Activated naive CD4-positive, alpha-beta T cell treated with anti-CD3 and anti-CD28 coated beads, Interleukin-2, amount 50 U/mL, for 72 hours (primary cell): ENCODE data around the gene FBXO42. TPM values are rescaled to one million over a fixed set of nuclear protein-coding genes. Genes with fewer than 3 reads are reported as not detected.
A peak's percentile ranks its signal among the peaks of the same experiment; 100 is the strongest.

Experiments used
- ATAC-seq, 2 donors: fragments of 150-1000 bp; cut with Tn5 transposase; 2 replicates each; pipeline ENCODE4 v1.10.0; 2021; ENCODE audit warnings: mild to moderate bottlenecking in 2 of 2, moderate library complexity in 2 of 2
- DNase-seq, 2 donors: peaks; one replicate each; pipeline ENCODE4 v3.0.0; 2021 to 2022; ENCODE audit warnings: low spot score in 2 of 2
- H3K27ac Mint-ChIP-seq, 2 donors: one replicate each; pipeline ENCODE4 v1.8.0; 2022; ENCODE audit warnings: mild to moderate bottlenecking in 2 of 2, mixed read lengths in 2 of 2
- H3K36me3 Mint-ChIP-seq, 2 donors: one replicate each; pipeline ENCODE4 v1.8.0; 2022; ENCODE audit warnings: mixed read lengths in 2 of 2
- H3K9me3 Mint-ChIP-seq, 2 donors: one replicate each; pipeline ENCODE4 v1.8.0; 2022; ENCODE audit warnings: mixed read lengths in 2 of 2
- total RNA-seq, 2 donors: library from RNA; stranded (reverse); gene quantifications; one replicate each; pipeline ENCODE4 v1.2.3, GENCODE V29; 2022

The FBXO42 gene
- total RNA-seq, 2 donors from 2014 or later: 12.6 to 23.4 TPM

DNA sequence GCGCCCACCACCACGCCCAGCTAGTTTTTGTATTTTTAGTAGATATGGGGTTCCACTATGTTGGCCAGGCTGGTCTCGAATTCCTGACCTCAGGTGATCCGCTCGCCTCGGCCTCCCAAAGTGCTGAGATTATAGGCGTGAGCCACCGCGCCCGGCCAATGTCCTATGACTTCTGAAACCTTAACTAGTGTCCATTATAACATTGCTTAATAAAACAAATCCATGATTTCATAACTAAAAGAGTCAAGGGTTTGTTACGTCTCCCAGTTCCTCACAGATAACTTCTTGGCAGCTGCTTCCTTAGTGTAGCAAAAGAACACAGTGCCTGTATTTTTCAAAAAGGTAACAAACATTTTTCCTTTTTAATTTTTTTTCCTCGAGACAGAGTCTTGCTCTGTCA is 53.6 kb downstream of the FBXO42 start:
- no peak overlapping the region for H3K27ac Mint-ChIP-seq
- DNase-seq (no peak), ATAC-seq (no peak)
- peaks cover 7 to 10% of the 10 kb centered on the region in 2 donors for H3K36me3 Mint-ChIP-seq
- H3K9me3 Mint-ChIP-seq: no peaks in the 10 kb centered on the region

DNA sequence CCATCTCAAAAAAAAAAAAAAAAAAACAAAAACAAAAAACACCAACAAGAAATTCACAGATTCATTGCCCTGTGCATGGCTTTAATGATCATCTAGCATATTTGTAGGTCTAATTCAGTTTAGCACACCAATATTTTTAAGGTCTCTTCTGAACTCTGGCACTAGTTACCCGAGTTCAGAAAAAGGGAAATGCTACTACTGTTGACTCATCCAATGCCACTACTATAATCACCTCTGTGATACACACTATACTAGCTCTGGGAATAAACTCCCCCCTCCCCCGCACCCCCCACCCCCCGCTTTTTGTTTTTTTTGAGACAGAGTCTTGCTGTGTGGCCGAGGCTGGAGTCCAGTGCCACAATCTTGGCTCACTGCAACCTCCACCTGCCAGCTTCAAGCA is 55.6 kb downstream of the FBXO42 start:
- peaks cover under 1 to 7% of the 10 kb centered on the region in 2 donors for H3K36me3 Mint-ChIP-seq
- DNase-seq: no peak
- no peaks in the 10 kb centered on the region for H3K9me3 Mint-ChIP-seq
- ATAC-seq: no peak
- no peak overlapping the region for H3K27ac Mint-ChIP-seq

DNA sequence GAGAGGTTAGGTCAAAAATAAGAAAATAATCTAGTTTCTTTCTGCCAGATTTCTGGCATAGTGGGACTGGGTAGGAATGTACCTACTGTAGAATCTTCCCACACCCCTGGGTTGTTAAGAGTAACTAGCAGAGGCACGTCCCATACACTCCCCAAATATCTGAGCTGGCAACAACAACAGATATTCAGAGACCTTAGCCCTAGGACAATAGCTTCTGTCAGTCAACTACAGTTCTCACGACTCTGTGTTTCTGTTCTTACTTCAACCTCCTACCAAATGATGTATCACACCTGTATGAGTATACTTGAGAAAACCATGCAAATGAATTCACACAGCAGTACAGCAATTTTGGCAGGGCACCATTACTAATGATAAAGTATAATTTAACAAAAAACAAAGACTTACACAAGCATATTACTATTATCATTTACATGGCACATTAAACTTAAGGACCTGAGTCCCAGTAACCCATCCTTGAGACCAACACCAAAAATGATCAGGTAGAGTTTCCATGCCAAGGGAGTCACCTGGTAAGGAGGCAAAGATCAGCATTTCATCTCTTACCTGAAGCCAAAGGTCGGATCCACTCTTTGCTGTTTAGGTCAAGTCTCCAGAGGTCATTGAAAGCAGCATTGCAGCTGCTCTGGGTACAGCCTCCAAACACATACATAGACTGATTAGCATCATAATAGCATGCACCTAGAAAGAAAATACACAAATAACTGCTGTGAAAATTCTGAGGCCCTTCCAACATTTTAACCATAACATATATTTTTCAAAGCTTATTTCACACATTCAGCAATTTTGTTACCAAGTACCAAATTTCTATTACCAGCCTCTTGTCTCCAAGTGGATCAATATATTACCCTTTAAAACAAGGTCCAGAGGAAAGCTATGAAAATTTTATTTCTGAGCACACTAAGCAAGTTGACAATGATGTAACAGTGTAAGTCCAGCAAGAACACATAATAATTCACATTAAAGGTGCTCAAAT is 57.8 kb downstream of the FBXO42 start:
- ATAC-seq (no peak), DNase-seq (no peak)
- H3K9me3 Mint-ChIP-seq: no peaks in the 10 kb centered on the region
- peak overlapping the region in 1 of 2 donors; percentile 56 for H3K27ac Mint-ChIP-seq
- H3K36me3 Mint-ChIP-seq: peaks cover 0 to 7% of the 10 kb centered on the region in 2 donors

DNA sequence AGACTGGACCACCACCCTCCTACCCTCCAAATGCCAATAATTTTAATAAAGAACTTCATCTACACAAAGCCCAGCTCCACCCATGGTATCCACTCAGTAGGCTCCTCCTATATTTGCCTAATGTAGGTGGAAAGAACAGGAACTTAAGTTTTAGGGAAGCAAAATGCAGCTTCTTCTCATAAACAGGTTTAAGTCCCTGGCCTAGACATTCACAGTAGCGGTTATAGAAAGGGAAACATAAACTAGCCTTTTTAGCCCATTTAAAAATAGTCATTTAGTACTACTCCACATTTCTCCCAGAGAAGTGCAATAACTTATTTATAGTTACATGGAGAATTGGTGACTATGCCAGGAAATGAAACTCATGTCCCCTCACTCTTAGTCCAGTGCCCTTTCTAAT is 58.7 kb downstream of the FBXO42 start:
- H3K27ac Mint-ChIP-seq: peak overlapping the region in 1 of 2 donors; percentile 86
- DNase-seq (no peak), ATAC-seq (no peak)
- H3K9me3 Mint-ChIP-seq: no peaks in the 10 kb centered on the region
- peaks cover 0 to 7% of the 10 kb centered on the region in 2 donors for H3K36me3 Mint-ChIP-seq

DNA sequence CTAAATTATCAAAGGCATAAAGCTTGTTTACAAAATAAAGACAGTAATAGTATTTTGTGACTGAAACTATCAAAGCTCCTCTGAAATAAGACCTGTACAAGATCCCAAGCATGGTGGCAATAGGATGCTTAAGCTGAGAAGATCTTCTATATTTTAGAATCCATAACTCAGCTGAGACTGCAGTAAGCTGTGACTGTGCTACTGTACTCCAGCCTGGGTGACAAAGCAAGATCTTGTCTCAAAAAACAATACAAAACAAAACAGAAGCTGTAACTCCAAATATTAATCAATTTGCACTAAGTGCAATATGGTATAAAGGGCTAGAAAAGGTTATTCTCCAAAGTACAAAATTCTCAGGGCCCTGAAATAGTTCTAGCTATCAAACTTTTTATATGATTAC is 59.5 kb downstream of the FBXO42 start:
- no peak for ATAC-seq
- no peaks in the 10 kb centered on the region for H3K9me3 Mint-ChIP-seq
- peaks cover 0 to 7% of the 10 kb centered on the region in 2 donors for H3K36me3 Mint-ChIP-seq
- no peak overlapping the region for H3K27ac Mint-ChIP-seq
- no peak for DNase-seq

DNA sequence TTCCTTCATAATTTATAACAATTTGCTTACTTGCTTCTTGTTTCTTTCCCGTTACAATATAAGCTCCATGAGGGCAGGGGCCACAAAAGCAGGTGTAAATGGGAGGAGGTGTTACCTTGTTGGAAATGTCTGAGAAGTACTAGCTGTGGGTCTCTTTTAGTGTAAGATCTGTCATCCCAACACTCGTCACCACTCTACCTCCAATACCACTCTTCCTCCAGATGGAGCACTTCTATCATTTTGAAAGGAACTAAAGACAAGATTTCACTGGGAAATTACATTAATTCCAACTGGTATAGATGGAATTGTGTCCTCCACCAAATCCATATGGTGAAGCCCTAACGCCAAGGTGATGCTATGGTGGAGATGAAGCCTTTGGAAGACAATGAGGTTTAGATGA is 62.3 kb downstream of the FBXO42 start:
- no peak overlapping the region for H3K27ac Mint-ChIP-seq
- H3K36me3 Mint-ChIP-seq: peaks cover 0 to 5% of the 10 kb centered on the region in 2 donors
- DNase-seq (no peak), ATAC-seq (no peak)
- H3K9me3 Mint-ChIP-seq: no peaks in the 10 kb centered on the region

DNA sequence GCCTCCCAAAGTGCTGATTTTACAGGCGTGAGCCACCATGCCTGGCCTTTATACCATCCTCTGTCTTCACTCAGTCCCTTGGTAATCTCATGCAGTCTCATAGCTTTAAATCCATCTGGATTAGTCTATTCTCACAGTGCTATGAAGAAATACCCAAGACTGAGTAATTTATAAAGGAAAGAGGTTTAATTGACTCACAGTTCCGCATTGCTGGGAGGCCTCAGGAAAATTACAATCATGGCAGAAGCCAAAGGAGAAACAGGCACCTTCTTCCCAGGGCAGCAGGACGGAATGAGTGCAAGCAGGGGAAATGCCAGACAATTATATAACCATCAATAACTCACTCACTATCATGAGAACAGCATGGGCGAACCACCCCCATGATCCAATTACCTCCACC is 66.2 kb downstream of the FBXO42 start:
- Mint-ChIP-seq H3K9me3 (no peaks in the 10 kb centered on the region), H3K27ac (no peak overlapping the region), H3K36me3 (peaks cover 0 to 6% of the 10 kb centered on the region in 2 donors)
- no peak for ATAC-seq
- no peak for DNase-seq

DNA sequence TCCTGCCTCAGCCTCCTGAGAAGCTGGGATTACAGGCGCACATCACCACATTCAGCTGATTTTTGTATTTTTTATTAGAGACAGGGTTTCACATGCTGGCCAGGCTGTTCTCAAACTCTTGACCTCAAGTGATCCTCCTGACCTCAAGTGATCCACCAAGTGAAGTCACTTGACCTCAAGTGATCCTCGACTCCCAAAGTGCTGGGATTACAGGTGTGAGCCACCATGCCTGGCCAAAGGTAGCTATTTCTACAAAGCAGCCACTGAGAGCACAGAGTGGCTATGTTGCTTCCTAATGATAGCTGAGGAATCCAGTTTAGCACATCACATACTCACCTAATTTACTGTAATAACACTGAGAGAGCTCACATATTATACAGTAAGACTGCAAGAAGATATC is 70.5 kb downstream of the FBXO42 start:
- no peak for ATAC-seq
- peaks cover 0 to 6% of the 10 kb centered on the region in 2 donors for H3K36me3 Mint-ChIP-seq
- no peak for DNase-seq
- H3K27ac Mint-ChIP-seq: peak overlapping the region in 1 of 2 donors; percentile 50
- no peaks in the 10 kb centered on the region for H3K9me3 Mint-ChIP-seq

DNA sequence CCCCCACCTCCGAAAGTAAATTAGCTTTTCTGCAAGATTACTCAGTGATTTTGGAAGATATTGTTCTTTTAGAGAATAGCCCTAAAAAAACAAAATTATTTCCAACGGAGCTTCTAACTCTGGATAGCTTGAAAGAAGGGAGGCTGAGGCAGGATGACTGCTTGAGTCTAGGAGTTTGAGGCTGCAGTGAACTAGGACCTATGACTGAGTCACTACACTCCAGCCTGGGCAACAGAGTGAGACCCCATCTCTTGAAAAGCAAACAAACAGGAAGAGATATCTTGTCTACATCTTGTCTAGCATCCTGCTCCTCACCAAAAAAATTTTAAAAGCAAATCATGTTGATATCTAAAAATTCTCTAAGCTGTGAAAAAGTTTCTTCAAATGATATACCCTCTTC is 73.1 kb downstream of the FBXO42 start:
- Mint-ChIP-seq H3K9me3 (no peaks in the 10 kb centered on the region), H3K27ac (no peak overlapping the region), H3K36me3 (peaks cover 0 to 3% of the 10 kb centered on the region in 2 donors)
- ATAC-seq (no peak), DNase-seq (no peak)

DNA sequence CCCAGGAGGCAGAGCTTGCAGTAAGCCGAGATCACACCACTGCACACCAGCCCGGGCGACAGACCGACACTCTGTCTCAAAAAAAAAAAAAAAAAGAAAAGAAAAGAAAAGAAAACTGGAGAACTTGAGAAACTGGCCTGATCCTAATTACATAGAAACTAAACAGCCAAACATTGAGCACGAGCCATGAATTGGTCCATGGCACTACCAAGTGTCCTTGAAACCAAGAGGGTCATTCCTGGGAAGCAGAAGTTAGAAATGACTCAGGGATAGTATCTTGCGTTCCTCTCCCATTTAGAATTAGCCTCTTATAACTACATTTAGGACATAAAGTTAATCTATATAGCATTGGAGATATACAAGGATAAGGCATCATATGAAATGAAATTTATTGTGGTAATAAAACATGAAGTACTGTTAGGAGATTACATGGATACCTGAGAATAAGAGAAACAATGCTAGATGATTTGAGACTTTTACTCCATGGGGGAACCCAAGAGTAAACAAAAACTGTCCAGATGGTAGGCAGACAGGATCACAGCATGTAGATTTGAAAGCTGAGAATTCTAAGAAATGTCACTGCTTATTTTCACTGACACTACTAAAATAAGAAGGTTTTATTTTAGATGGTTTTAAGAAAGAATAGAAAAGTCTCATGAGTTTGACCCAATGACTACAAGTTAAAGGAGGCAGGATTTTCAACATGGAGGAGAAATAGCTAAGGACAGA is 75.8 kb downstream of the FBXO42 start:
- no peaks in the 10 kb centered on the region for H3K36me3 Mint-ChIP-seq
- no peak for DNase-seq
- no peaks in the 10 kb centered on the region for H3K9me3 Mint-ChIP-seq
- ATAC-seq: no peak
- H3K27ac Mint-ChIP-seq: no peak overlapping the region

DNA sequence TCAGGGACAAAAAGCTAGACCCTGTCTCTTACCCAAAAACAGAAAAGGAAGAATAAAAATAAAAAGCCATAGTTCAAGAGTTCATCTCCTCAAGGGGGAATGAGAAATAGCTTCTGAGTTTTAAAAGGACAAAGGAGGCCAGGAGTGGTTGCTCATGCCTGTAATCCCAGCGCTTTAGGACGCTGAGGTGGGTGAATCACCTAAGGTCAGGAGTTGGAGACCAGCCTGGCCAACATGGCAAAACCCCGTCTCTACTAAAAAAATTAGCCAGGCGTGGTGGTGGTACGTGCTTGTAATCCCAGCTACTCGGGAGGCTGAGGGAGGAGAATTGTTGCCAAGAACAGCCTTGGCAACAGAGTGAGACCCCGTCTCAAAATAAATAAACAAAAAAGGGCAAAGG is 76.7 kb downstream of the FBXO42 start:
- no peak for ATAC-seq
- Mint-ChIP-seq H3K9me3 (no peaks in the 10 kb centered on the region), H3K27ac (no peak overlapping the region), H3K36me3 (no peaks in the 10 kb centered on the region)
- no peak for DNase-seq

DNA sequence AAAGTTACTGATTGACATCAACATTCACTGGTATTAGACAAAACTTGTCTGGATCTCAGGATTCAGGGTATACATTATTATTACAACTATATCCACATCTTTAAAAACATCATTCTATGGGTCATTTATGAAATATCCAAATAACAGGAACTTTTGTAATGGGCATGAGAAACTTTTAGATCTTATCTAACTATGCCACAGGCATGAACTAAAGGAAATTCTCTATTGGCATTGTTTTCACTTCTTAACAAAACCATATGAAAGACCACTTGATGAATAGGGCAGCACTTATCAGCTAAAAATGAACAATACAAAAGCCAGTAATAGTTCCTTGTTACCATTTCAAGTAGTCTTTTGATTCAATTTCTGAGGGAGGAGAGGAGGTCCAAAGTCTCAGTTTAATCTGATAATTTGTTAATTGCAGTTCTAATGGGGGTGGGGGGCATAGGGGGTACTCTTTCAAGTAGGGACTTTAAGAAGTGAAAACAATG is 84.5 kb downstream of the FBXO42 start:
- DNase-seq: no peak
- no peak for ATAC-seq
- Mint-ChIP-seq H3K9me3 (no peaks in the 10 kb centered on the region), H3K36me3 (no peaks in the 10 kb centered on the region), H3K27ac (peak overlapping the region in 1 of 2 donors; percentile 2)

DNA sequence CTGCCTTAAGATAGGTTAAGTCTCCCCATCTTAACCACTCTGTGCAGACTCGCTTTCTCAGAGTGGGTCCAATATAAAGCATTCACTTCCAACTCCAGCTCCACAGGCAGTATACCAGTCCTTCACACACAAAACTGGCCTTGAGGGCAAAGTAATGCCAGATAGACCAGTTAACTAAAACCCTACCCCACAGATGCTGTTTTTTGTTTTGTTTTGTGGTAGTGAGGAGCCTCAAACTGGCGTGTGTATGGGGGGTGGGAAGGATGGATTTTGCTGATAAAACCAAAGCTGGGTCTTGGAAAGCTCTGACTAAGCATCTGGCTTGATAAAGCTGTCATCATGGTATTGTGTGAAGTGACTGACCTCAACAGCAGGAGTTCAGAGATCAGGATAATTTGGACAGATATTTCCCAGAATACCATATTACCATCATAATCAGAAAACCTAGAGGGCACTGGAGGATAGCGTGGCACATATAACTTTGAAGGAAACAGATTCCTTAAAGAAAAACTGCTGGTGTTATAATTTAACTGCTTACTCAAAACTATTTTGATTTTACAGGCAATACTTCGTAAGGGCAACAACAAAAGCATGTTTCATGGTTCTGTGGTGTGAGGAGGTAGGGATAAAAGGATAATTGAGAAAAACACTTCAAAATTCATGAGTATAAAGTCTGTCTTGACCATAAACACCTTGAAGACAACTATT is 85.7 kb downstream of the FBXO42 start:
- DNase-seq (no peak), ATAC-seq (no peak)
- H3K9me3 Mint-ChIP-seq: no peaks in the 10 kb centered on the region
- H3K27ac Mint-ChIP-seq: no peak overlapping the region
- no peaks in the 10 kb centered on the region for H3K36me3 Mint-ChIP-seq

DNA sequence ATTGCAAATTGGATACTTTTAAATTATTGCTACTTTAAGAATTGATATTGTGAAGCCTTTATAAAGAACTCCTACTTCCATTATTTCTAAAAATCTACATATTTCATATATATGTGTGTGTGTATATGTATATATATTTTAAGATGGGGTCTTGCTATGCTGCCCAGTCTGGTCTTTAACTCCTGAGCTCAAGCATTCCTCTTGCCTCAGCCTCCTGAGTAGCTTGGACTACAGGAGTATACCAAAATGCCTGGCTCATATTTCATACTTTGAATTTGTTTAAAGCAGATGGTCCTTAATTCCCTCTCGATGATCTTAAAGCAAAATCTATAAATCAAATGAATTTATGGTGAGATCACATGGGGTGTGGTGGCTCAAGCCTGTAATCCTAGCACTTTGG is 90.2 kb downstream of the FBXO42 start:
- H3K27ac Mint-ChIP-seq: no peak overlapping the region
- DNase-seq: no peak
- H3K36me3 Mint-ChIP-seq: no peaks in the 10 kb centered on the region
- ATAC-seq: no peak
- no peaks in the 10 kb centered on the region for H3K9me3 Mint-ChIP-seq

DNA sequence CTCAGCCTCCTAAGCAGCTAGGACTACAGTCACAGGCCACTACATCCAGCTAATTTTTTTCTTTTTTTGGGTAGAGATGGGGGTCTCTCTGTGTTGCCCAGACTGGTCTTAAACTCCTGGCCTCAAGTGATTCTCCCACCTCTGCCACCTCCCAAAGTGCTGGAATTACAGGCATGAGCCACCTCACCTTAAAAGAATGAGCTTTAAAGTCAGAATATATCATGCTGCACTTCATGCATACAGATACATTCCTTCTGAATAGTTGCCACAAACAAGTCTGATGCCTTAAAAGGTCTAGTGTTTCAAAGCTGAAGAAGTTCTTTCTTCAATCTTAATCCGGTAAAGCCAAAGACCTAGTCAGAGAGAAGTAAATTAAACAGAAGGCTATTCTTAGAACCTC is 91.5 kb downstream of the FBXO42 start:
- ATAC-seq: no peak
- no peak for DNase-seq
- Mint-ChIP-seq H3K9me3 (no peaks in the 10 kb centered on the region), H3K27ac (peak overlapping the region in 1 of 2 donors; percentile 24), H3K36me3 (no peaks in the 10 kb centered on the region)

DNA sequence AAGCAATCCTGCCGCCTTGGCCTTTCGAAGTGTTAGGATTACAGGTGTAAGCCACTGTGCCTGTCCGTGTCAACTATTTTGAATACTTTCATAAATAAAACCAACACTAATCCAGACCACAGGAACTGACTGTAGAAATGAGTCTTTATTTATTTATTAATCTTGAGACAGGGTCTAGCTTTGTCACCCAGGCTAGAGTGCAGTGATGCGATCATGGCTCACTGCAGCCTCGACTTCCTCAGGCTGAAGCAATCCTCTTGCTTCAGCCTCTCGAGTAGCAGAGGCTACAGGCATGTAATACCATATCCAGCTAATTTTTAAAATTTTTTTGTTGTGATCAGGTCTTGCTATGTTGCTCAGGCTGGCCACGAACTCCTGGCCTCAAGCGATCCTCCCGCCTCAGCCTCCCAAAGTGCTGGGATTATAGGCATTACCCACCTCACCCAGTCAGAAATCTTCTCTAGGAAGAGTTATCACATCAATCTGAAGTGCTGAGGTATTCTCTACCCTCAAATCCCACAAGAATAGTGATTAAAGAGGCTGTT is 93.6 kb downstream of the FBXO42 start:
- ATAC-seq (no peak), DNase-seq (no peak)
- no peaks in the 10 kb centered on the region for H3K36me3 Mint-ChIP-seq
- H3K27ac Mint-ChIP-seq: peak overlapping the region; percentile 29 to 73
- H3K9me3 Mint-ChIP-seq: no peaks in the 10 kb centered on the region
